PC-3 (cell line): ENCODE data around the gene IPO8.

Source experiments
- CTCF ChIP-seq: fragments of 300-600 bp; sonication (generic); conservative IDR thresholded peaks from 2 replicates; pipeline ENCODE4 v1.5.1; 2017; ENCODE audit warnings: antibody characterized with exemption, low read depth, mild to moderate bottlenecking, low read length
- EZH2 ChIP-seq: fragments of 300-600 bp; sonication (generic); IDR thresholded peaks from one replicate; pipeline ENCODE4 v1.6.1; 2017; ENCODE audit warnings: antibody characterized with exemption, mild to moderate bottlenecking, low read length; ENCODE audit not compliant: unreplicated experiment
- EZH2phosphoT487 ChIP-seq: fragments of 300-600 bp; sonication (generic); IDR thresholded peaks from 2 replicates; pipeline ENCODE4 v1.6.1; 2018; ENCODE audit warnings: mild to moderate bottlenecking, antibody characterized with exemption, low read length, borderline replicate concordance

GRCh38 chr12:30614031-30614430 lies 81.6 kb downstream of the IPO8 start:
- TF ChIP-seq CTCF (no peak), EZH2phosphoT487 (no peak), EZH2 (no peak)
